Naive thymus-derived CD4-positive, alpha-beta T cell (primary cell): Measurements from ENCODE around the gene EFCC1. TPM values are rescaled to one million over a fixed set of nuclear protein-coding genes. Genes with fewer than 3 reads are reported as not detected.

Source experiments
- ATAC-seq: fragments of 150-1000 bp; cut with Tn5 transposase; 2 replicates; pipeline ENCODE4 v1.10.0; 2021; ENCODE audit warnings: mild to moderate bottlenecking, moderate library complexity
- CTCF ChIA-PET: fragments of 350-600 bp; sonication (Branson Sonifier 250); formaldehyde crosslinking; loops from one replicate; lab custom pipeline; 2021; ENCODE audit warnings: antibody characterized with exemption; lab: Charles Lee
- POLR2A ChIA-PET: fragments of 350-600 bp; sonication (Branson Sonifier 250); formaldehyde crosslinking; loops from one replicate; lab custom pipeline; 2021; ENCODE audit warnings: antibody characterized with exemption, inconsistent platforms; lab: Charles Lee
- DNase-seq, 9 donors: peaks; one replicate each; pipeline versions ENCODE4 v3.0.0 to v3.0.0-alpha.2; 2020 to 2022; ENCODE audit warnings: mixed read lengths in 1 of 9
- H3K27ac ChIP-seq: one replicate; pipeline ENCODE4 v1.7.0; 2013; ENCODE audit warnings: mild to moderate bottlenecking, low read depth, low read length, moderate library complexity
- H3K27me3 ChIP-seq, 2 donors: one replicate each; pipeline ENCODE4 v1.7.0; 2013; ENCODE audit warnings: low read length in 2 of 2, mild to moderate bottlenecking in 2 of 2, moderate library complexity in 2 of 2; ENCODE audit not compliant: control insufficient read depth in 2 of 2, insufficient read depth in 2 of 2
- H3K36me3 ChIP-seq, 3 experiments: 1 replicate in 2 of 3; 2 replicates in 1 of 3; pipeline ENCODE4 v1.7.0; 2013; ENCODE audit warnings: low read length in 3 of 3, mild to moderate bottlenecking in 3 of 3, moderate library complexity in 1 of 3; ENCODE audit not compliant: insufficient read depth in 3 of 3, control insufficient read depth in 2 of 3
- H3K4me1 ChIP-seq, 2 donors: one replicate each; pipeline ENCODE4 v1.7.0; 2013; ENCODE audit warnings: low read length in 2 of 2, mild to moderate bottlenecking in 2 of 2, moderate library complexity in 1 of 2; ENCODE audit not compliant: control insufficient read depth in 2 of 2, insufficient read depth in 2 of 2
- H3K4me3 ChIP-seq: 2 replicates; pipeline ENCODE4 v1.7.0; 2013; ENCODE audit warnings: mild to moderate bottlenecking, low read length
- H3K9me3 ChIP-seq, 3 experiments: 1 replicate in 2 of 3; 2 replicates in 1 of 3; pipeline ENCODE4 v1.7.0; 2013; ENCODE audit warnings: low read length in 3 of 3; ENCODE audit not compliant: control insufficient read depth in 2 of 3
- H3K27ac Mint-ChIP-seq, 9 donors: one replicate each; pipeline ENCODE4 v1.8.0; 2020 to 2022; ENCODE audit warnings: mixed read lengths in 9 of 9, mild to moderate bottlenecking in 8 of 9, moderate library complexity in 5 of 9, inconsistent platforms in 2 of 9
- H3K27me3 Mint-ChIP-seq, 5 donors: one replicate each; pipeline ENCODE4 v1.8.0; 2021 to 2022; ENCODE audit warnings: mixed read lengths in 5 of 5, mild to moderate bottlenecking in 1 of 5
- H3K36me3 Mint-ChIP-seq, 5 donors: one replicate each; pipeline ENCODE4 v1.8.0; 2020 to 2022; ENCODE audit warnings: mixed read lengths in 5 of 5, mild to moderate bottlenecking in 3 of 5, inconsistent platforms in 1 of 5
- H3K4me1 Mint-ChIP-seq, 7 donors: one replicate each; pipeline ENCODE4 v1.8.0; 2020 to 2022; ENCODE audit warnings: mixed read lengths in 7 of 7, mild to moderate bottlenecking in 3 of 7, inconsistent platforms in 1 of 7
- H3K4me3 Mint-ChIP-seq, 10 donors: one replicate each; pipeline ENCODE4 v1.8.0; 2020 to 2022; ENCODE audit warnings: mild to moderate bottlenecking in 10 of 10, mixed read lengths in 10 of 10, moderate library complexity in 6 of 10, inconsistent platforms in 2 of 10
- H3K9me3 Mint-ChIP-seq, 11 donors: one replicate each; pipeline ENCODE4 v1.8.0; 2020 to 2022; ENCODE audit warnings: mixed read lengths in 11 of 11, mild to moderate bottlenecking in 4 of 11, inconsistent platforms in 1 of 11, moderate library complexity in 1 of 11
- intact Hi-C, 2 donors: fragments of 100-400 bp; cut with micrococcal nuclease; formaldehyde crosslinking; loops; one replicate each; pipeline ENCODE4 v1.15.1; 2023
- polyA plus RNA-seq, 2 donors: library from polyadenylated mRNA; unstranded; fragments of 300-500 nt; fragmentation: Illumina TruSeq; gene quantifications; one replicate each; pipeline ENCODE4 v1.2.3, GENCODE V29; 2021
- total RNA-seq, 6 experiments: library from RNA in 5 of 6; stranded (reverse) in 5 of 6; gene quantifications; 1 replicate in 5 of 6; 2 replicates in 1 of 6; pipeline ENCODE4 v1.2.3 and lab custom pipeline; 2021 to 2026

Gene EFCC1
- total and polyA plus RNA-seq, 7 experiments from 2014 or later = 0.07 to 0.27 (median 0.21) TPM; not detected in 1

GRCh38 chr3:129018751-129019150 lies 17.6 kb downstream of the EFCC1 start:
- no peaks in the 10 kb centered on the region for H3K27me3 ChIP-seq
- H3K36me3 ChIP-seq = no peaks in the 10 kb centered on the region
- no peak overlapping the region for H3K27ac ChIP-seq
- Mint-ChIP-seq H3K9me3 (peaks cover 0 to 1% (median 0%) of the 10 kb centered on the region in 11 donors), H3K27me3 (no peaks in the 10 kb centered on the region), H3K27ac (peak overlapping the region in 8 of 9 donors; percentile 28 to 92 (median 62)), H3K36me3 (peaks cover 0 to 3% (median 0%) of the 10 kb centered on the region in 5 donors), H3K4me1 (peaks cover 33 to 60% (median 56%) of the 10 kb centered on the region in 7 donors), H3K4me3 (peak overlapping the region in 5 of 10 donors; percentile 24 to 46 (median 29))
- no peaks in the 10 kb centered on the region for H3K9me3 ChIP-seq
- ChIA-PET POLR2A (interaction anchor here (0.8 to 1.6 kb wide), 3 partner anchors 9 to 102 kb away, joined by 3 to 9 read pairs (median 3); no protein-coding TSS in a partner anchor), CTCF (interaction anchor here (1.7 to 6.8 kb wide), 3 partner anchors 8 to 14 kb away, joined by 8 to 117 read pairs (median 74); no protein-coding TSS in a partner anchor)
- ATAC-seq = no peak
- peaks cover 26 to 33% of the 10 kb centered on the region in 2 donors for H3K4me1 ChIP-seq
- H3K4me3 ChIP-seq = no peak overlapping the region
- intact Hi-C loops = no loop called here
- DNase-seq = no peak

- no peak for ATAC-seq
- Mint-ChIP-seq H3K9me3 (peaks cover 0 to 1% (median 0%) of the 10 kb centered on the region in 11 donors), H3K36me3 (peaks cover 0 to 3% (median 0%) of the 10 kb centered on the region in 5 donors), H3K27me3 (no peaks in the 10 kb centered on the region), H3K27ac (peak overlapping the region in 3 of 9 donors; percentile 34 to 92 (median 51)), H3K4me3 (no peak overlapping the region), H3K4me1 (peaks cover 32 to 57% (median 51%) of the 10 kb centered on the region in 7 donors)
- ChIA-PET POLR2A (interaction anchor here (0.8 to 1.8 kb wide), 7 partner anchors 9 to 297 kb away, joined by 3 to 9 read pairs (median 3); a partner anchor contains a TSS), CTCF (interaction anchor here (1.0 to 1.3 kb wide), 2 partner anchors 15 to 48 kb away, joined by 4 to 5 read pairs; no protein-coding TSS in a partner anchor)
- no peak overlapping the region for H3K4me3 ChIP-seq
- intact Hi-C loops = no loop called here
- no peaks in the 10 kb centered on the region for H3K27me3 ChIP-seq
- no peaks in the 10 kb centered on the region for H3K9me3 ChIP-seq
- no peaks in the 10 kb centered on the region for H3K36me3 ChIP-seq
- peaks cover 26 to 33% of the 10 kb centered on the region in 2 donors for H3K4me1 ChIP-seq
- H3K27ac ChIP-seq = no peak overlapping the region
- no peak for DNase-seq
Measured at GRCh38 chr3:129019266-129019665, 18.2 kb downstream of the EFCC1 start.

GRCh38 chr3:129020691-129021090 lies 19.6 kb downstream of the EFCC1 start:
- no peak overlapping the region for H3K4me3 ChIP-seq
- H3K36me3 ChIP-seq = no peaks in the 10 kb centered on the region
- no peaks in the 10 kb centered on the region for H3K9me3 ChIP-seq
- Mint-ChIP-seq H3K9me3 (peaks cover 0 to 1% (median 0%) of the 10 kb centered on the region in 11 donors), H3K36me3 (peaks cover 0 to 5% (median 0%) of the 10 kb centered on the region in 5 donors), H3K27me3 (no peaks in the 10 kb centered on the region), H3K4me1 (peaks cover 20 to 55% (median 48%) of the 10 kb centered on the region in 7 donors), H3K27ac (no peak overlapping the region), H3K4me3 (no peak overlapping the region)
- ChIA-PET POLR2A (interaction anchor here (0.7 to 1.8 kb wide), 4 partner anchors 24 to 295 kb away, joined by 3 to 6 read pairs (median 3); a partner anchor contains a TSS), CTCF (interaction anchor here (0.8 to 1.5 kb wide), 3 partner anchors 16 to 51 kb away, joined by 3 to 7 read pairs (median 3); no protein-coding TSS in a partner anchor)
- no peak for ATAC-seq
- H3K27ac ChIP-seq = no peak overlapping the region
- no peaks in the 10 kb centered on the region for H3K27me3 ChIP-seq
- H3K4me1 ChIP-seq = peaks cover 17 to 22% of the 10 kb centered on the region in 2 donors
- DNase-seq = no peak
- intact Hi-C loops = no loop called here

GRCh38 chr3:129021140-129021551 lies 20.0 kb downstream of the EFCC1 start:
- intact Hi-C loops = no loop called here
- Histone ChIP-seq H3K36me3 (no peaks in the 10 kb centered on the region), H3K27me3 (no peaks in the 10 kb centered on the region), H3K4me1 (peaks cover 16 to 20% of the 10 kb centered on the region in 2 donors), H3K9me3 (no peaks in the 10 kb centered on the region), H3K4me3 (no peak overlapping the region), H3K27ac (no peak overlapping the region)
- ATAC-seq (no peak), DNase-seq (no peak)
- Mint-ChIP-seq H3K9me3 (peaks cover 0 to 1% (median 0%) of the 10 kb centered on the region in 11 donors), H3K4me1 (peaks cover 19 to 55% (median 48%) of the 10 kb centered on the region in 7 donors), H3K36me3 (peaks cover 0 to 5% (median 0%) of the 10 kb centered on the region in 5 donors), H3K4me3 (no peak overlapping the region), H3K27ac (peak overlapping the region in 1 of 9 donors; percentile 12), H3K27me3 (no peaks in the 10 kb centered on the region)
- POLR2A ChIA-PET = interaction anchor here (1.2 kb wide), 1 partner anchor 296 kb away, joined by 3 read pairs; no protein-coding TSS in a partner anchor
- CTCF ChIA-PET = interaction anchor here (1.1 to 1.5 kb wide), 2 partner anchors 17 to 51 kb away, joined by 3 to 7 read pairs; no protein-coding TSS in a partner anchor

GRCh38 chr3:129022114-129023007 lies 21.3 kb downstream of the EFCC1 start:
- Mint-ChIP-seq H3K4me1 (peaks cover 19 to 54% (median 46%) of the 10 kb centered on the region in 7 donors), H3K27me3 (no peaks in the 10 kb centered on the region), H3K27ac (peak overlapping the region in 2 of 9 donors; percentile 25 to 59), H3K36me3 (peaks cover 0 to 5% (median 0%) of the 10 kb centered on the region in 5 donors), H3K4me3 (no peak overlapping the region), H3K9me3 (peaks cover 0 to 1% (median 0%) of the 10 kb centered on the region in 11 donors)
- Histone ChIP-seq H3K36me3 (no peaks in the 10 kb centered on the region), H3K27ac (no peak overlapping the region), H3K27me3 (no peaks in the 10 kb centered on the region), H3K4me1 (peaks cover 12 to 16% of the 10 kb centered on the region in 2 donors), H3K9me3 (no peaks in the 10 kb centered on the region), H3K4me3 (no peak overlapping the region)
- DNase-seq = no peak
- ChIA-PET POLR2A (interaction anchor here (1.1 to 1.8 kb wide), 4 partner anchors 15 to 295 kb away, joined by 3 to 6 read pairs (median 4); no protein-coding TSS in a partner anchor), CTCF (interaction anchor here (0.6 to 1.5 kb wide), 5 partner anchors 22 to 279 kb away, joined by 3 to 7 read pairs (median 3); no protein-coding TSS in a partner anchor)
- ATAC-seq = no peak
- intact Hi-C loops = no loop called here

- no peak for ATAC-seq
- Histone ChIP-seq H3K27ac (no peak overlapping the region), H3K4me1 (peaks cover 10 to 11% of the 10 kb centered on the region in 2 donors), H3K27me3 (no peaks in the 10 kb centered on the region), H3K4me3 (no peak overlapping the region), H3K36me3 (no peaks in the 10 kb centered on the region), H3K9me3 (no peaks in the 10 kb centered on the region)
- ChIA-PET CTCF (interaction anchor here (0.6 to 1.0 kb wide), 3 partner anchors 41 to 279 kb away, joined by 3 to 7 read pairs (median 3); no protein-coding TSS in a partner anchor), POLR2A (interaction anchor here (0.5 to 1.8 kb wide), 3 partner anchors 15 to 86 kb away, joined by 3 to 6 read pairs (median 4); no protein-coding TSS in a partner anchor)
- no peak overlapping the region for H3K4me3 Mint-ChIP-seq
- H3K27ac Mint-ChIP-seq = peak overlapping the region in 2 of 9 donors; percentile 12 to 25
- H3K4me1 Mint-ChIP-seq = peaks cover 13 to 47% (median 40%) of the 10 kb centered on the region in 7 donors
- H3K36me3 Mint-ChIP-seq = peaks cover 0 to 5% (median 0%) of the 10 kb centered on the region in 5 donors
- H3K27me3 Mint-ChIP-seq = no peaks in the 10 kb centered on the region
- intact Hi-C loops = no loop called here
- no peaks in the 10 kb centered on the region for H3K9me3 Mint-ChIP-seq
- DNase-seq = no peak
Measured at GRCh38 chr3:129023008-129023358, 21.9 kb downstream of the EFCC1 start.
